GM18867 (cell line): ENCODE data around the gene GALNT13.
A peak's percentile ranks its signal among the peaks of the same experiment; 100 is the strongest.

Experiments
- ATAC-seq: cut with Tn5 transposase; IDR thresholded peaks from one replicate; pipeline ENCODE4 v1.9.1; 2021; ENCODE audit warnings: mild to moderate bottlenecking, moderate library complexity; ENCODE audit not compliant: unreplicated experiment

Gene GALNT13

DNA sequence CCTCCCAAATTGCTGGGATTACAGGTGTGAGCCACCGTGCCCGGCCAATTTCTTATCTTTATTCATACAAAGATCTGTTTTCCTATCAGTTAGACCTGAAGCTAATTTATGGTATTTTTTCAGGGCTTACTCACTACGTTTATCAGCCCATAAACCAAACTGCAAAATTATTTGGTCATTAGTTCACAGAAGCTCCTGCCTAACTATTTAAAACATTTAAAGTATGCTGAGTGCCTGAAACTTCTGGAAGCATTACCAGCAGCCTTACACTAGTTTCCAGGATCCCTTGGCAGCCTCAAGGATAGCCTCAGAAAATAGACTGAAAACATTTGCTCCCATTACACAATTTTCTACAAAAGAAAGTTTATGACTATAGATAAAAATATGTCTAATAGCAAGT is 68.8 kb downstream of the GALNT13 start:
- ATAC-seq, result no peak

DNA sequence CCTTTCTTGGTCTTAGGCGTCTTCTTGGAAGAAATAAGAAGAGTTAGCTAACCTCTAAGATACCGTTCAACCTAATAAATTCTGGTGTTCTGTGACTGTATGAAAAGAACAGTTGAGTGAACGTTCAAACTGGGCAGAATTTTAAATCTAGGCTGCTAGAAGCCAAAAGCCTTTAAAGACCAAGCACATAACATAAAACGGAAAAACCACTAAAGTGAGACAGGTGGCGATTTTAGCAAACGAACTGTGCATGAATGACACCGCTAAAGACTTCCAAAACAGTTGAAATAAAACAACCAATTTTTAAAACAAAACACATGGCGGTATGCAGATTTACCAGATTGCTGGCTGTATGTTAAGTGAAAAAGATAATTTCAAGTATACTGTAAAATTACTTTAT is 73.1 kb downstream of the GALNT13 start:
- ATAC-seq, result no peak

DNA sequence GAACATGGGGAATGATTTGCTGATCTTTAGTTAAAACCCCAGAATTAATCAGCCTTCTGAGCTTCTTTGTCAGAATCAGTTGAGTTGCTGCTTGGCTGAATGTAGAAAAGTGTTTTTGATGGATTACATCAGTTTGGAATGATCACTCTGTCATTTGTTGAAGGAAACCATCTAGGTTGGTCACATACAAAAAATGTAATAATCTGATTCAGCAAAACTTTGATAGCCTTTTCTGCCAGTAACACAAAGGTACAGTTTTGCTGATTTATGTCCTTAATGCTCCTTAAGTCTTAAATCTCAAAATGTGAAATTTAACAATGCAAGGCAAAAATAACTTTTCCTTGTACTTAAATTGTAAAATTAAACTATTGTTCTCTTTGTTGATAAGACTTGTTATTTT is 74.3 kb downstream of the GALNT13 start:
- no peak for ATAC-seq

DNA sequence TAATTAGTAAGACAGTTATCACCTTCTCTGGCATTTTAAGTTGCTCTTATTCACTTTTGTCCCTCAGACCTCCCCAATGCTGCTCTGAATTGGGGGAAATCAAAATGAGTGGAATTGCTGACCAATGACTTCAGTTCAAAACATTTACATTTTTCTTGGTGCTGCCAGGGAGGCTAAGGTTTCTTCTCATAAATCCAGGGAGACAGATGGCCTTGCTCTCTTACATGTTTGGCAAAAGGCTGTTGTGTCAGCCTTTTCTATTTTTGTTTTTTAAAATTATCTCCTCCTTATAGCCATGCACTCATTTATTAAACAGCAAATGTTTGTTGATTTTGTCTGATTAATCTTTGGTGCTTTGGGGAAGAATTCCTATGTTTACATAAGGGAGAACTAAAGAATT is 82.0 kb downstream of the GALNT13 start:
- no peak for ATAC-seq

DNA sequence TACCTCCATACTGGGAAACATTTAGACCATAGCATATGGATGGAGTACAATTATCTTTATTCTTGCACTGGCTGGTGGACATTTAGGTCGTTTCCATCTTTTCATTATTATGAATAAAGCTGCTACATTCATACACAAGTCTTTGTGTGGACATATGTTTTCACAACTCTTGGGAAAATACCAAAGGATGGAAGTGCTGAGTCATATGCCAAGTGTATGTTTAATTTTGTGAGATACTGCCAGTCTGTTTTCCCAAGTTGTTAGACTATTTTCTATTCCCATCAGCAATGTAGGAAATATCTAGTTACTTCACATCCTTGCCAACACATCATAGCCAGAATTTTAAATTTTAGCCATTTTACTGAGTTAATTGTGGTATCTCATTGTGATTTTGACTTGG is 91.5 kb downstream of the GALNT13 start:
- no peak for ATAC-seq

DNA sequence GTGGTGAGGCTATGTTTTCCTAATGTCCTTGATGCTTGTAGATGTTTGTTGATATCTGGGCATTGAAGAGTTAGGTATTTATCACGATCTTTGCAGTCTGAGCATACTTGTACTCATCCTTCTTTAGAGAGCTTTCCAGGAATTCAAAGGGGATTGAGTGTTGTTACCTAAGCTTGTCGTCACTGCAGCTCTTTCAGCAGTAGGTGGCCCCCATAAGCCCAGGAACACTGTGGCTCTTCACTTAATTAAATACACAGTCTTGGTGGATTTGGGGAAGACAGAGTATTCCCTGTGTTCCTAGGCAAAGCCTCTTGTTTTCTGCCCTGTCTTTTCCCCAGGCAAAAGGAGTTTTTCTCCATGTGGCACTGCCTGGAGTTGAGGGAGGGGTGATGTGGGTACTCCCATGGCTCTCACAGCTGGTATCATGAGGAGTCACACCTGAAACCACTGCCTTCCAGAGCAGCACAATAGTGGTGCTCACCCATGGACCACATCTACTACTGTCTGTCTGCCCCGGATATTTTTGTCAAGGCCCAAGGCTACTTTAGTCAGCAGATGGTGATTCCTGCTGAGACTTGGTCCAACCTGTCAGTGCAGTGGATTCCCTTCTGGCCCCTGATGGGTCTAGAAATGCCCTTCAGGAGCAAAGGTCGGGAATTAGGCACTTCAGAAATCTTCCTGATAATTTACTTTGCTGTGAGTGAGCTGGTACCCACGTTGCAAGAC is 95.7 kb downstream of the GALNT13 start:
- no peak for ATAC-seq

DNA sequence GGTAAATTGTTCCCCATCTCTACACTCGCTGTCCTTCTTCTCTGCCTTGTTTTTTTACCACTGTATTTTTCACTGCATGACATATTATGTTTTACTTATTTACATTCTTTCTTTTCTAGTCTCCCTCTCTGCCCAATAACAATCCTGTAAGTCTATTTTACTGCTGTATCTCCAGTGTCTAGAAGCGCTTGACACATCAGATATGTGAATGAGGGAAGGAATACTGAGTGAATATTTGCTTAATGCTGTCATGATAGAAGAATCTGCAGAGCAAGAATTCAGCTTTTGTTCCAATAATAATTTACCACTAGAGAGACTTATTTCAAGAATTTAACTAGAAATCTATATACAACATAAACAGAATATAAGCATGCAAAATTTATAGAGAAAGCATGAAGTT is 99.5 kb downstream of the GALNT13 start:
- ATAC-seq, result no peak

DNA sequence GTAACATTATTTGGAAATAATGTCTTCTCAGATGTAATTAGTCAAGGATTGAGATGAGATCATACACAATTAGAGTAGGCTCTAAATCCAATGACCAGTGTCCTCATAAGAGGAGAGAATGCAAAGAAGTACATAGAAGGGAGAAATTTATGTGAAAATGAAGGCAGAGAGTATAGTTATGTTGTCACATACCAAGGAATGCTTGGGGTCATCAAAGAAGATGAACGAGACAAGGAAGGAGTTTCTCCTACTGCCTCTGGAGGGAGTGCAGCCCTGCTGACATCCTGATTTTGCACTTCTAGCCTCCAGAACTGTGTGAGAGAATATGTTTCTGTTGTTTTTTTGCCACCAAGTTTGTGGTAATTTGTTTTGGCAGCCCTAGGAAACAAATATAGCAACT is 100.1 kb downstream of the GALNT13 start:
- ATAC-seq, result no peak

DNA sequence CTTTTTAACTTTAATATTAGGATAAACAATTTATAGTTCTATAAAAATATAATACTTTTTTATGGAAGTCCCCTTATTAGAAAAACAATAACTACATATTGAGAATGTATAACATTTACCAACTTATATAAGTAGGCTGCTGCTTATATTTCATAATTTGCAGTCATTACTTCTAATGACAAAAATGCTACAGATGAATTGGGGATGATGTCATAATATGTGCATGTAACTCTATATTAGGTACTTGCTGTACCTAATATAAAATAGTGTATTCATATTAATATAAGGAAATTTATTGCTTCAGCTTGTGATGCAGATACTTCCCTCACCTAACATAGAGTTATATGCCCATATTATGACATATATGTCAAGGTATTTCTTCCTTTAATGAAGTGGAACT is 100.7 kb downstream of the GALNT13 start:
- ATAC-seq, result no peak

DNA sequence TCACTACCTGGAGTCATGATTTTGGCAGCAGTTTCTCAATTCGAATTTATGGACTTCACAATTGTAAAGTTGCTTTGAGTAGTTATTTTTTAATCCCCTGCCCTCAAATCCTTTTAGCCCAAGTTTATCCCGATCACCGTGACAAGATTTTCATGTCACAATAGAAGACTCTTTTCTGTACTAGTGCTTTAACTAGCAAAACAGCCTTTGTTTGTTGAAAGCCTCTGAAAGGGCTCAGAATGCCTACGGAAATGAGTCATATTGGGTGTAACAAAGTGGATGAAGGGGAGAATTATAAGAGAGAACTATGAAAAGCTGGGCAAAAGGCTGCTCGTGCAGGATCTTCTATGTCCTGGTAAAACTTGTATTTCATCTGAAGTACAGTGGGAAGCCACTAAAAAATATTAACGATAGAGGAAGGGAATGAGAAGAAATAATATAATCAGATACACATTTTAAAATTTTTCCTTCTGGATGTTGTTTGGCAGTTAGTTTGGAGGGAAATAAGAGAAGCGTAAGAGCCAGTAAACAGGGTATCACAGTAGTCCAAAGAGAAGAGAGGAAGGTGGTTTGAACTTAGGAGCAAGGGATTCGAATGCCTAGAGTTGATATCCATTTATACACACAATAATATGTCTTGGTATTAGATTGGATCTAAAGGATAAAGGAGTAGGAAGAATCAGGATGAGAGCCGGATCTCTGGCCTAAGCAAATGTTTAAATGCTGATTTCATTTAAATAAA is 114.9 kb downstream of the GALNT13 start:
- no peak for ATAC-seq

DNA sequence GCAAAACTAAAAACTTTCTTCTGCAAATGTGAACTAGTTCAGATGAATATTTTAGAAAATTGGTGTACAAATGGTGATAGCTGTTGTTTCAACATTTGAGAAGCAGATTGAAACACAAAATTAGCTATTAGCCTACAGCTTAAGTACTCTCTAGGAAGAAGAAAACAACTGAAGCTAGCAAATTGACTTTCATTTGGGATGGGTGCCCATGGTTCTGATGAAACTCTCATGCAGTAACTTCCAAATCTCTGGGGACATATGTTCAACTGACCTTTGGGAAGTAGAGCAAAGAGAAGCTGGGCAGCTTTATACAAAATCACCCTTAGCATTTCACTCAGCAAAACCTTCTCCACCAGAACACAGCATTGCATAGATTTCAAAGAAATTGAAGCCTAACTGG is 119.0 kb downstream of the GALNT13 start:
- no peak for ATAC-seq

DNA sequence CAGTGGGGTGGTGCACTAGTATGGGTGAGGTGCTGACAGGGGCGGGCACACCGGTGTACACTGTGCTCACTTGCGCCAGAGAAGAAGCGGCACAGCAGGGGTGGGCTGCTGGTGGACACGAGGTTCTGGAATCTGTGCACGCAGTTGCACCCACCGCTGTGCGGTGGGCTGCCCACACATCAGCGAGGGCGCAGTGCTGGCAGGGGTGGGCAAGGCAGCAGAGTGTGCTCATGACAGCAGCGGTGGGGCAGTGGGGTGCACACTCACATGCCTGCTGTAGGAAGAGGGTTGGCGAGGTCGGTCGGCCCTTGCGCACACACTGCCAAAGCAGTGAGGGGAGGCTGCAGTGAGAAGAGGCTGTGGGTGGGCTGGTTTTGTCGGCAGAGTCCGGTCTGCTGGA is 141.8 kb downstream of the GALNT13 start:
- no peak for ATAC-seq

DNA sequence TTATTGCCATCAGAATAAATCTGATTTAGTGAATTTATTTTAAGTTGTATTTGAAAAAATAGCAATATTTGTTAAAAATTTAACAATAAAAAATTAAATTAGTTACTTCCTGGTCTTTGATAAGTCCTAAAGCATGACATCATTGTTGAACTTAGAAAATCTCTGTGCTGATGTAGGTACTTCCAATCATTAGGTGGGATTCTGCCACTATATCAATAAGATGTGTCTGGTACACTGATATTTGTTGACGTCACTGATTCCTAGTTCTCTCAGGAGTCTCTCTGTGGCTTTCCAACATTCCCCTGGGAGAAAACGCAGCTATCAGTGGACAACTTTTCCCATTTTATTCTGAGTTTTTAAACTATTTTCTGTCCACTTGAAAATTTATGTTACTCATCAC is 143.5 kb downstream of the GALNT13 start:
- ATAC-seq, result no peak

DNA sequence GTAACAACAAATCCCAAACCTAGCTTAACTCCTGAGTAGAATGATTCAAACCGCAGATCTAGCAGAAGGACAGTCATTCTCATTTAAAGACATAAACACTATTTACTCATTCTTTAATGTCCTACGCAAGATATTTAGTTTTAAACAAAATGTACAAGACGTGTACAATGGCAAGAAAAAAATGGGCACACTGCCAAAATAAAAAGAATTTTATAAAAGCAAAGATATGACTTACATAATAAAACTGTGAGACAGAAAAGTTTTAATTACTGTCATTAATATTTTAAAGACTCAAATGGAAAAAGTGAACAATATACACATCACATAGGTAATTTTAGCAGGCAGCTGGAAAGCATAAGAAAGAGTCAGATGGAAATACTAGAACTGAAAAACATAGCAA is 157.8 kb downstream of the GALNT13 start:
- ATAC-seq, result no peak

DNA sequence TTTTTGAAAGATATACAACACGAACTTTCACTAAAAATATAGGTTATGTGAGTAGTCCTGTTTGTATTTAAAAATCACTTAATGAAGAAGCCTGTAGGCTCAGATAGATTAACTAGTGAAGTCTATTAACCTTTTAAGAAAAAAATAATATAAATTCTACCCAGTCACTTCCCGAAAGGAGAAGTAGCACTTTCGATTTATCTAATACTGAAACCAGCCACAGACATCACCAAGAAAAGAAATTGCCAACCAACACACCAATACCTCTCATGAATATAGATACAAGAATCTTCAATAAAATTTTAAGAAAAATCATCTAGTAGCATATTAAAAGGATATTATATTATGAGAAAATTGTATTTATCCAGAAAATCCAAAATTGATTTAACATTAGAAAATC is 160.5 kb downstream of the GALNT13 start:
- peak; percentile 76 for ATAC-seq

DNA sequence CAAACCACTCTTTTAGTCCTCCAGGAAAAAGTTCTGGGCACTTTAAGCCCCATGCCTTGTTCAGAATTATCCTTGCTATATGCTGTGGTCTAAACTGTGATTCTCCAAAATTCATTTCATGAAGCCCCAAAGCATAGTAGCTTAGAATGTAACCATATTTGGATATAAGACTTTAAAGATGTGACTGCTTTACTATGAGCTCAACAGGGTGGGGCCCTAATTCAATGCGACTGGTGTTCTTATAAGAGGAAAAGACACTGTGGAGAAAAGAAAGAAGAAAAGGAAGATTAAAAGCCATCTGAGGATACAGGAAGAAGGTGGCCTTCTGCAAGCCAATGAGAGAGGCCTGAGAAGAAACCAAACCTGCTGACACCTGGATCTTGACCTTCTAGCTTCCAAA is 174.8 kb downstream of the GALNT13 start:
- ATAC-seq, result no peak

DNA sequence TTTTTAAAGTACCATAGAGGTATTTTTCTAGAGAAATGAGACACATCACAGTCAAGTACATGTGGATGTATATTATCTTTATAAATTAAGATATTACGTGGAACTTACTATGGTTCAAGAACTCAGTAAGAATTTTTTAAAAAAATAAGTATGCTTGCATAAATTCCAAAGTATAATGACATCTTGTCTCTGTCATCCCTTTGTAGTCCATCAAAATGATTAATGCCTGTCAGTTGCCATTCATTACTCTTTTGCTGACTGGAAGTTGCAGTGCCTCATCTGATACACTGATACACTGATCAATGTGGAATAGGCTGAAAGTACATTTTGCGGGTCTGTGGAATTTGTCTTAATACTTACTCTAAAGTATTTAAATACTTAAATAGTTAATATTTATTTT is 177.2 kb downstream of the GALNT13 start:
- ATAC-seq, result no peak

DNA sequence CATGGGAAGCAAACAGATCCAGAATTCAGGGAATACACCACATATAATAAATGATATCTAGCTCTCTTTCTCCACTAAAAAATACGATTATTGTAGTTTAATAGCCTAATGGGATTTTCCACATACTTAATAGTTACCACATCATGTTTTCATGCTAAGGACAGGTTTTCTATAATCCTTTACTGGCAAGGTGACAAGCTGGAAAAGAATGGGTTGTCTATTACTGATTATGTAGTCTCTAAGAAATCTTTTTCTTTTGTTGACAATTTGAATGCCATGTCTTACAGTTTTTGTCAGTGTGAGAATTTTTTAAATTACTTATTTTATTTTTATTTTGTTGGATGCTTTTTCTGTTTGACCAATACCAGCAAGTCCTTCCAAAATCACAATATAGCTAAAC is 177.8 kb downstream of the GALNT13 start:
- ATAC-seq, result no peak

DNA sequence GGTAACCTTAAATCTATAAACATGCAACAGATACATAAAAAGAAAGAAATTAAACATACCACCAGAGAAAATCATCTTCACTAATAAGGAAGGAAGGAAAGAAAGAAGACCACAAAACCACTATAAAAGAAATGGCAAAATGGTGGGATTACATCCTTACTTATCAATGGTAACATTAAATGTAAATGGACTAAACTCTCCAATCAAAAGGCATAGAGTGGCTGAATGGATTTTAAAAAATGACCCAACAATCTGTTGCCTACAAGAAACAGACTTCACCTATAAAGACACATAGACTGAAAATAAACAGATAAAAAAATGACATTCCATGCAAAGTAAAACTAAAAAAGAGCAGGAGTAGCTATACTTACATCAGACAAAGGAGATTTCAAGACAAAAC is 195.4 kb downstream of the GALNT13 start:
- no peak for ATAC-seq

DNA sequence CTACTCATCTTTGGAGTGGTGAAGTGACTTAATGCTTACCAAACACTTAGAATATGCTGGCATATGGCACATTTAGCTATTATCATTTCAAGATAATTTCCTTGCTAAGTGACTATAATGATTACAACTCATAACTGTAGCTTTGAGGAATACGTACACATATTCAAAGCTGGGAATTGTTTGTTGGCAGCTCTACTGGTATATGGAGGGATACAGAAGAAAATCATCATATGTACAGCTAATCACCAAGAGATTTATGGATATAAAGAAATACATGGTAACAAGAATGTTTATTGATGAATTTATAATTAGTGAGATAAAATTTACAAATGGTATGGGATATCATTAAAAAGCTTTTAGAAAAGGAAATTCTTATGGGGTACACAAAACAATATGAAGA is 207.2 kb downstream of the GALNT13 start:
- ATAC-seq, result no peak

DNA sequence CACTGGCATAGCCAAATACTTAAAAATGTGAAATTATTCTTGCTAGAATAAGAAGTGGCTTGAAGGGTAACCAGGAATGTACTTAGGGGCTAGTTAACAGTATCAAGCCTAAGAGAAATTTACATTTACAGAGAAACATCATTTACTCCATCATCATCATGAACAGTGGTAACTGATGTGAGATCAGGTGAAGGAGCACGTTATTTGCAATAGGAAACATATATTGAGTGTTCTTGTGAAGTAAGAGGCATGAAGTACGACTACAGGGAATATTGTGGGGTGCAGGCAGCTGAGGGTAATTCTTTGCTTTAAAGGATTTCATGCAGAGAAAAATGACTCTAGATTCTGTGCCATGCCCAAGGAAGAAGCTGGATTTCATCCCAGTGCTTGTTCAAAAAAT is 220.8 kb downstream of the GALNT13 start:
- ATAC-seq, result no peak

DNA sequence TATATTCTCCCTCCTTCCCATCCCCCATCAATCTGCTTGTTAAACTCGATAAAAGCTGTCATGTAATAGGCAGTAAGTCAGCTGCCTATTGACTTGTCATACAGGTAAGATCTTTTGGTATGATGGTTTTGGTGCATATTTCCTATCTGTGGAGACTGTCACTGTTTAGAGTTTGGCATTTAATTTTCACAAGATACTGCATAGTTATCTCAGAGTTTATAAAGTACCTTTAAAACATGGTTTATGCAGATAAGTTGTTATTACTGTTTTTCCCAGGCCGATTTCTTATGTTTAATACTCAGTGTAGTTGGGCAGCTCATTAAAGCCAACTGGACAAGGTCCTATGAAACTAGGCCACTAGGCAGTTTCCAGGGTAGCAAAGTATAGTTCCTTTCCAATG is 222.1 kb downstream of the GALNT13 start:
- no peak for ATAC-seq
